H1 (cell line): Measurements from ENCODE around the gene ZNF229. TPM values are rescaled to one million over a fixed set of nuclear protein-coding genes. Genes with fewer than 3 reads are reported as not detected.
"Not testable (repeated sequence)": the region's sequence is repeated elsewhere in the genome, so short reads cannot be mapped to it uniquely, and the experiment has no call there.

ENCODE experiments used
- CTCF ChIA-PET: fragments of 300-600 bp; sonication (Branson Sonifier 250); formaldehyde crosslinking; loops from one replicate; lab custom pipeline; 2021; ENCODE audit not compliant: partially characterized antibody; lab: Charles Lee
- POLR2A ChIA-PET: fragments of 300-600 bp; sonication (Branson Sonifier 250); formaldehyde crosslinking; loops from one replicate; lab custom pipeline; 2021; ENCODE audit warnings: inconsistent platforms; ENCODE audit not compliant: partially characterized antibody; lab: Charles Lee
- DNase-seq, 2 experiments: peaks; one replicate each; pipeline versions ENCODE4 v3.0.0 to v3.0.0-alpha.2; 2010 to 2022; ENCODE audit warnings: low spot score in 2 of 2, low read depth in 1 of 2, mixed read lengths in 1 of 2
- FAIRE-seq: peaks from 2 replicates; lab custom pipeline; 2011; peaks lifted over from hg19 to GRCh38; lab: Jason Lieb, UNC
- H2AFZ ChIP-seq: 2 replicates; pipeline ENCODE4 v1.8.1; 2012; ENCODE audit warnings: low read length, inconsistent platforms
- H2AK5ac ChIP-seq: 2 replicates; pipeline ENCODE4 v1.6.1; 2013; ENCODE audit warnings: low read depth, low read length
- H2BK120ac ChIP-seq: replicated peaks from 2 replicates; pipeline ENCODE3; 2013; ENCODE audit warnings: low read depth, low read length, inconsistent platforms
- H2BK12ac ChIP-seq: 2 replicates; pipeline ENCODE4 v1.6.1; 2013; ENCODE audit warnings: low read depth, low read length
- H2BK15ac ChIP-seq: 2 replicates; pipeline ENCODE4 v1.6.1; 2013; ENCODE audit warnings: low read length
- H2BK20ac ChIP-seq: 2 replicates; pipeline ENCODE4 v1.6.1; 2013; ENCODE audit warnings: low read length
- H2BK5ac ChIP-seq: 2 replicates; pipeline ENCODE4 v1.6.1; 2013; ENCODE audit warnings: low read depth, low read length
- H3K14ac ChIP-seq: 2 replicates; pipeline ENCODE4 v1.6.1; 2013; ENCODE audit warnings: inconsistent platforms; ENCODE audit not compliant: insufficient read length
- H3K18ac ChIP-seq: 2 replicates; pipeline ENCODE4 v1.6.1; 2013; ENCODE audit warnings: low read length; ENCODE audit errors: extremely low read depth
- H3K23ac ChIP-seq: 2 replicates; pipeline ENCODE4 v1.6.1; 2013; ENCODE audit warnings: inconsistent platforms; ENCODE audit not compliant: insufficient read length
- H3K23me2 ChIP-seq: 2 replicates; pipeline ENCODE4 v1.6.1; 2013; ENCODE audit warnings: low read depth, low read length
- H3K27ac ChIP-seq: 2 replicates; pipeline ENCODE4 v1.6.1; 2011; ENCODE audit warnings: low read depth, low read length, inconsistent platforms
- H3K27me3 ChIP-seq, 4 experiments: replicated peaks in 1 of 4; 1 replicate in 1 of 4; 2 replicates in 3 of 4; pipeline versions ENCODE4 v1.6.1 to v1.8.1; 2011 to 2013; ENCODE audit warnings: low read length in 3 of 4, mild to moderate bottlenecking in 3 of 4, inconsistent platforms in 2 of 4, mixed read lengths in 2 of 4, moderate library complexity in 1 of 4; ENCODE audit not compliant: control insufficient read depth in 3 of 4, insufficient read depth in 3 of 4; ENCODE audit errors: extremely low read depth in 1 of 4
- H3K36me3 ChIP-seq, 4 experiments: 2 replicates each; pipeline versions ENCODE4 v1.6.1 to v1.8.1; 2011 to 2013; ENCODE audit warnings: mild to moderate bottlenecking in 4 of 4, low read length in 3 of 4, moderate library complexity in 2 of 4, control low read depth in 1 of 4, inconsistent platforms in 1 of 4; ENCODE audit not compliant: insufficient read depth in 4 of 4, control insufficient read depth in 2 of 4
- H3K4ac ChIP-seq: replicated peaks from 2 replicates; pipeline ENCODE3; 2013; ENCODE audit warnings: low read length, low read depth, mixed read lengths, inconsistent platforms; ENCODE audit not compliant: insufficient read length
- H3K4me1 ChIP-seq, 4 experiments: replicated peaks in 1 of 4; 1 replicate in 1 of 4; 2 replicates in 3 of 4; pipeline versions ENCODE4 v1.6.1 to v1.8.1; 2011 to 2013; ENCODE audit warnings: low read length in 3 of 4, inconsistent platforms in 2 of 4, mixed read lengths in 1 of 4; ENCODE audit not compliant: insufficient read depth in 4 of 4, control insufficient read depth in 3 of 4
- H3K4me2 ChIP-seq, 2 experiments: 2 replicates each; pipeline versions ENCODE4 v1.6.1 to v1.8.1; 2011 to 2013; ENCODE audit warnings: low read depth in 2 of 2, low read length in 2 of 2, control low read depth in 1 of 2, inconsistent platforms in 1 of 2, mild to moderate bottlenecking in 1 of 2; ENCODE audit not compliant: insufficient read depth in 1 of 2
- H3K4me3 ChIP-seq, 4 experiments: fragments of 200-600, 300-600 bp in 1 of 4; sonication (generic), shearing (Covaris generic), sonication (Bioruptor Twin) in 1 of 4; 2 replicates each; pipeline versions ENCODE4 v1.5.1 to v1.8.1; 2011 to 2016; ENCODE audit warnings: low read length in 4 of 4, low read depth in 3 of 4, control low read depth in 2 of 4, inconsistent platforms in 2 of 4, mild to moderate bottlenecking in 2 of 4, mixed read lengths in 1 of 4, moderate library complexity in 1 of 4; ENCODE audit not compliant: insufficient read depth in 2 of 4; ENCODE audit errors: extremely low read depth in 1 of 4
- H3K56ac ChIP-seq: replicated peaks from 2 replicates; pipeline ENCODE3; 2013; ENCODE audit warnings: low read depth, mild to moderate bottlenecking, mixed read lengths, low read length, inconsistent platforms; ENCODE audit not compliant: insufficient read length
- H3K79me1 ChIP-seq: 2 replicates; pipeline ENCODE4 v1.6.1; 2013; ENCODE audit warnings: low read depth, low read length, control low read depth
- H3K79me2 ChIP-seq, 2 experiments: 2 replicates each; pipeline versions ENCODE4 v1.6.1 to v1.8.1; 2012 to 2013; ENCODE audit warnings: low read length in 2 of 2, mild to moderate bottlenecking in 2 of 2, inconsistent platforms in 1 of 2; ENCODE audit not compliant: insufficient read depth in 2 of 2, control insufficient read depth in 1 of 2
- H3K9ac ChIP-seq, 4 experiments: replicated peaks in 1 of 4; 1 replicate in 1 of 4; 2 replicates in 3 of 4; pipeline versions ENCODE4 v1.6.1 to v1.8.1; 2011 to 2013; ENCODE audit warnings: low read depth in 3 of 4, low read length in 3 of 4, control low read depth in 2 of 4, mild to moderate bottlenecking in 2 of 4, moderate library complexity in 2 of 4, inconsistent platforms in 1 of 4; ENCODE audit errors: extremely low read depth in 1 of 4
- H3K9me3 ChIP-seq, 2 experiments: 2 replicates each; pipeline versions ENCODE4 v1.6.1 to v1.8.1; 2012 to 2013; ENCODE audit warnings: mild to moderate bottlenecking in 2 of 2, moderate library complexity in 2 of 2, control low read depth in 1 of 2, inconsistent platforms in 1 of 2, low read depth in 1 of 2, low read length in 1 of 2, mixed read lengths in 1 of 2; ENCODE audit not compliant: insufficient read depth in 2 of 2
- H4K20me1 ChIP-seq, 2 experiments: replicated peaks in 1 of 2; 2 replicates each; pipeline versions ENCODE3 to v1.8.1; 2011 to 2013; ENCODE audit warnings: inconsistent platforms in 2 of 2, low read length in 2 of 2, mild to moderate bottlenecking in 1 of 2; ENCODE audit not compliant: insufficient read depth in 2 of 2, control insufficient read depth in 1 of 2
- H4K5ac ChIP-seq: 2 replicates; pipeline ENCODE4 v1.6.1; 2013; ENCODE audit warnings: low read length, low read depth, mixed read lengths, inconsistent platforms; ENCODE audit not compliant: insufficient read length
- H4K8ac ChIP-seq: 2 replicates; pipeline ENCODE4 v1.8.0; 2013; ENCODE audit warnings: mild to moderate bottlenecking, moderate library complexity, low read length, inconsistent platforms; ENCODE audit not compliant: insufficient read depth; ENCODE audit errors: extremely low read depth
- H4K91ac ChIP-seq: replicated peaks from 2 replicates; pipeline ENCODE3; 2013; ENCODE audit warnings: low read length, mixed read lengths, inconsistent platforms; ENCODE audit not compliant: insufficient read length
- WGBS, 2 experiments: shearing (Covaris generic) in 1 of 2; methylation state at CpG; one replicate each; pipeline versions ENCODE4 v1.1.6 to v1.1.7; 2013 to 2015; ENCODE audit warnings: low lambda C conversion rate in 2 of 2, mixed read lengths in 2 of 2, inconsistent platforms in 1 of 2, low coverage in 1 of 2, missing lambda C conversion rate in 1 of 2; ENCODE audit not compliant: insufficient replicate concordance in 2 of 2, insufficient coverage in 1 of 2, insufficient read length in 1 of 2; ENCODE audit errors: extremely low coverage in 1 of 2, missing lambda C conversion rate in 1 of 2; 5-methylcytosine and 5-hydroxymethylcytosine counted together
- polyA plus RNA-seq, 7 experiments: library from polyadenylated mRNA; depleted of rRNA in 3 of 7; stranded (reverse) in 5 of 7; unstranded in 2 of 7; fragments of >200 nt in 5 of 7; fragments of 200-250 nt in 2 of 7; gene quantifications; 1 replicate in 5 of 7; 2 replicates in 1 of 7; 4 replicates in 1 of 7; pipeline versions ENCODE4 v1.2.1 to v1.2.3, GENCODE V29; 2011 to 2013; ENCODE audit warnings: missing spikeins in 2 of 7, mixed read lengths in 2 of 7
- total RNA-seq: library from RNA; stranded (reverse); fragmentation: NEBNext Ultra II Directional; extraction: Animal tissue kit (Norgen Biotek cat#: 25700); gene quantifications from 2 replicates; pipeline ENCODE4 v1.2.1, GENCODE V29; 2021

The ZNF229 gene
- total and polyA plus RNA-seq, 2 of the 8 experiments (the other 6 are each of a cell fraction or from before 2014, with no cell fraction given): 0.74 to 3.9 TPM

- H4K91ac ChIP-seq, POLR2A ChIA-PET, H2BK120ac ChIP-seq, H3K79me2 ChIP-seq, FAIRE-seq, H2BK5ac ChIP-seq, H4K20me1 ChIP-seq, H3K27me3 ChIP-seq, H3K36me3 ChIP-seq, H3K27ac ChIP-seq, H2AFZ ChIP-seq, H3K18ac ChIP-seq, H2BK12ac ChIP-seq, H2AK5ac ChIP-seq, H3K23ac ChIP-seq, H3K4me3 ChIP-seq, H3K23me2 ChIP-seq, H3K4me2 ChIP-seq, H3K4ac ChIP-seq, H4K5ac ChIP-seq, H3K4me1 ChIP-seq, H2BK15ac ChIP-seq, H4K8ac ChIP-seq, H3K56ac ChIP-seq, DNase-seq, H3K9ac ChIP-seq, H3K79me1 ChIP-seq, H2BK20ac ChIP-seq, H3K14ac ChIP-seq: not testable (repeated sequence)
- CTCF ChIA-PET: interaction anchor here (0.9 kb wide), 1 partner anchor 84 kb away, joined by 3 read pairs; the partner anchor contains the start of gene ZNF180
- H3K9me3 ChIP-seq: peaks cover 30 to 55% of the 10 kb centered on the region in 2 experiments; a peak in 3 of 4 replicates
- 95% methylated on average over 6 of the region's 15 CpGs; no CpG with 5 or more reads in 1 of the 2 experiments for WGBS, 2 experiments
Observed at GRCh38 chr19:44415553-44415952, 32.7 kb downstream of the ZNF229 start.
